ENCODE data around the gene CHRD.

Gene CHRD

GRCh38 chr3:184379358-184380184 lies at the start of gene CHRD:
TSS of gene CHRD (plus strand) at chr3:184380054. CDS start at chr3:184380319, 265 bp downstream.
- no peak for DNase-seq (ENCODE audit: low read depth)
- TF ChIP-seq CTCF (IDR thresholded peaks at IDR 0.05; ENCODE audit: low read length, missing control alignments): no peak
- peak within 1 kb of the TSS; percentile 17 for H3K4me3 ChIP-seq (replicated peaks; ENCODE audit: low read depth, low read length)

- DNase-seq (ENCODE audit: low read depth): peak; percentile 94
- no peak for TF ChIP-seq CTCF (IDR thresholded peaks at IDR 0.05; ENCODE audit: low read length, missing control alignments)
- no peak overlapping the region for H3K4me3 ChIP-seq (replicated peaks; ENCODE audit: low read depth, low read length)
Observed at GRCh38 chr3:184332370-184333090, 47.3 kb upstream of the CHRD start.

- no peak for TF ChIP-seq CTCF (IDR thresholded peaks at IDR 0.05; ENCODE audit: low read length, missing control alignments)
- H3K4me3 ChIP-seq (replicated peaks; ENCODE audit: low read depth, low read length): no peak overlapping the region
- DNase-seq (ENCODE audit: low read depth): no peak
Observed at GRCh38 chr3:184333190-184333589, 46.7 kb upstream of the CHRD start.

- TF ChIP-seq CTCF (IDR thresholded peaks at IDR 0.05; ENCODE audit: low read length, missing control alignments): no peak
- H3K4me3 ChIP-seq (replicated peaks; ENCODE audit: low read depth, low read length): no peak overlapping the region
- DNase-seq (ENCODE audit: low read depth): no peak
Observed at GRCh38 chr3:184333700-184334099, 46.2 kb upstream of the CHRD start.

- peak; percentile 28 for DNase-seq (ENCODE audit: low read depth)
- H3K4me3 ChIP-seq (replicated peaks; ENCODE audit: low read depth, low read length): no peak overlapping the region
Observed at GRCh38 chr3:184334470-184335158, 45.2 kb upstream of the CHRD start.

GRCh38 chr3:184335291-184335660 lies 44.6 kb upstream of the CHRD start:
- H3K4me3 ChIP-seq (replicated peaks; ENCODE audit: low read depth, low read length): no peak overlapping the region
- DNase-seq (ENCODE audit: low read depth): no peak
- TF ChIP-seq CTCF (IDR thresholded peaks at IDR 0.05; ENCODE audit: low read length, missing control alignments): no peak

More at GRCh38 chr3:184334470-184335158, 45.2 kb upstream of the CHRD start:
- TF ChIP-seq CTCF (IDR thresholded peaks at IDR 0.05; ENCODE audit: low read length, missing control alignments): no peak
